NOMO-1 (cell line): ENCODE measurements around the gene TMEM108.

Experiments
- DNase-seq, 2 experiments: peaks; one replicate each; lab custom pipeline; 2025; ENCODE audit not compliant: unreplicated experiment in 2 of 2; lab: John Stamatoyannopoulos, UW

TMEM108 gene

DNA sequence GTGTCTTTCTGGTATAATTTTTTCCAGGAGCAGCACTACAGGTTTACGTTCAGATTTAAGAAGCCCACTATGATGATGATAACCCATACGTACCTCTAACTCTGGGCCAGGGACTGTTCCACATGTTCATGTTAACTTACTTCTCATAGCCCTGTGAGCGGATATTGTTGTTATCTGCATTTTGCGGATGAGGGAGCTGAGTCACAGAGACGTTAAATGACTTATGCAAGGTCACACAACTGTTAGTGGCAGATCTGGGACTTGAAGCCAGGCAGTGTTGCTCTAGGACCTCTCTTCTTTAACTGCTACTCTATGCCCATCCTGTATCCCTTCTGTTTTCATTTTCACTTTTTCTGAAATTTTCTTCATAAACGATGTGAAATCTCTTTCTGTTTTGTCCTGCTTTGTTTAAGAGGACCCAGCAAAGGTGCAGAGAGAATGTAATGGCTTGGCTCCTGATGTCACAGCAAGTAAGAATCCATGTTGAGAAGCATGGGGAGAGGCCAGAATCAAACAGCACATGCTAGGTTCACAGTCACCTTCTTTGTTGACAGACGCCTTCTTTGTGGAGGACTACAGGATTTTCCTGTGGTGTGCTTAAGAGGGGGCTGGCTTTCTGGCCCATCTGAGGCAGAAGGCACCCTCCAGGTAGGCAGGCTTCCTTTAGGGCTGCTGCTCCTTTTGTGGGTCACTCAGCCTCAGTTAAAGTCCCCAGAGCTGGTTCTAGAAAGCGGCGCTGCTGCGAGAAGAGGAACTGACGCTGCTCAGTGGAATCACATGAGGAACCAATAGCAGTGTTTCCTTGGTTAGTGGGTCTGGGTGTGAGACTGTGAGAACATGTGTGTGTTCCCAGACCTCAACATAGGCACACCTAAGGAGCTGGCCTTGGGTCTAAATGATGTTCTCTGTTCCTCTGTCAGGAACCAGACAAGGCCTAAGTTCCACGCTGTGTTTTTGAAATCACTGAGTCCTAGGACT is 121.6 kb downstream of the TMEM108 start:
- DNase-seq, result peak in 1 of 2 experiments; percentile 4

DNA sequence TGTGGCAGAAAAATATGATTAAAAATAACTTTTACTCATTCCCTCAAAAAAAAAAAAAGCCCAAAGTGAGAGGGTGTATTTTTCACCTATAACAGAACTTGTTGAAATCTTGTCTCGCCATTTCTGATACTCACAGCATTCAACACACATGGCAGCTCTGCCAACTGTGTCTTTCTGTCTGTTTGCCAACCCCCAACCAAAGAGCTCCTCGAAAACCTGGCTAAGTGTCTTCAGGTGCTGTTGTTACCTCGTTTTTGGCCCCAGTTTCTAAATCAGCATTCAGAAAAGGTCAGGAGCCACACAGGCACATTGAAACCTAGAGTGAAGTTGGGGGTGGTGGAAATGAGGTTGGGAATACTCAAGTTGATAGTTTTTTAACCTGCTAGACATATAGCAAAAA is 123.5 kb downstream of the TMEM108 start:
- no peak for DNase-seq

DNA sequence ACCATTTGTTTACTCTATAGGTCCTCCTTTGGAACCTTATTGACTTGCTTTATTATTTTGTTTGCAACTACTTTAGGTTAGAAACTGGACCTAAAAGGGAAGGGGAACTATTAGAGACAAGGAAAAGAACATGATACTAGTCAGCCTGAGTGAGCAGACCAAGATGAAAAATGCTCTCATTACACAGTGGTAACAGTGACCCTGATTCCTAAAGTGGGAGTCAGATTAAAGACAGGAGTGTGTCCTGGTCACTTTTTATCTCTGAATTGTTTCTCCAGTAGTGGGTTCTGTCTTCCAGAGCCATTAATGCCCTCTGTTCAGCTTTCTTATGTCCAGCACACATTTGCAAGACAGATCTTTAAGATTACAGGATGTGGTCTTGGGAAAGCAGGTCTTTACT is 124.1 kb downstream of the TMEM108 start:
- DNase-seq, result no peak

DNA sequence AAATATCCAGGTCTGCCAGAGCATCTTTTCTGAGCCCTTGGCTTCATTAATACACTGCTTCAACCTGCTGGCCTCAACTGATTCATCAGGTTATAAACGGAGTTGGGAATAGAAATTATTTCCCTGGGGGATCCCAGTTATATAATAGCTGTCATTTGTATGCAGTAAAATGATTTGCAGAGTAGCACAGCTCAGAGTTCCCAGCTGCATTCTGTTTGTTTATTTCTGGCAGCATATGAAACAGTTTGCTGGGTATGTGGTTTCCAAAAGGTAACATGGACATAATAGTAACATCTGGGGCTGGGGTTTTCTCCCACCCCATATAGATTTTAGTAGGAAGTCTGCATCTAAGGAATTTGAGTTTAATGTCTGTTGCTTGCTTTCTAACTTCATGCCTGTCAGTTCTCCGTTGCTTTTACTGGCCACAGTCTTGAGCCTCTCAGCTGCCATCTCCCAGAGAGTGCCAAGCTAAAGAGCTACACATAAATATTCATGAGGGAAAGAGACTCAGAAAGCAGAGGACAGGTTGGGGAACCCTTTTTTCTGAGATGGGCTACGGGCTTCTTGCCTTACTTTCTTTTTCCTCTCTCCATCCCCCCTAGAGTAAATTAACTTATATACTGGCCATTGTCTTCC is 124.6 kb downstream of the TMEM108 start:
- no peak for DNase-seq

DNA sequence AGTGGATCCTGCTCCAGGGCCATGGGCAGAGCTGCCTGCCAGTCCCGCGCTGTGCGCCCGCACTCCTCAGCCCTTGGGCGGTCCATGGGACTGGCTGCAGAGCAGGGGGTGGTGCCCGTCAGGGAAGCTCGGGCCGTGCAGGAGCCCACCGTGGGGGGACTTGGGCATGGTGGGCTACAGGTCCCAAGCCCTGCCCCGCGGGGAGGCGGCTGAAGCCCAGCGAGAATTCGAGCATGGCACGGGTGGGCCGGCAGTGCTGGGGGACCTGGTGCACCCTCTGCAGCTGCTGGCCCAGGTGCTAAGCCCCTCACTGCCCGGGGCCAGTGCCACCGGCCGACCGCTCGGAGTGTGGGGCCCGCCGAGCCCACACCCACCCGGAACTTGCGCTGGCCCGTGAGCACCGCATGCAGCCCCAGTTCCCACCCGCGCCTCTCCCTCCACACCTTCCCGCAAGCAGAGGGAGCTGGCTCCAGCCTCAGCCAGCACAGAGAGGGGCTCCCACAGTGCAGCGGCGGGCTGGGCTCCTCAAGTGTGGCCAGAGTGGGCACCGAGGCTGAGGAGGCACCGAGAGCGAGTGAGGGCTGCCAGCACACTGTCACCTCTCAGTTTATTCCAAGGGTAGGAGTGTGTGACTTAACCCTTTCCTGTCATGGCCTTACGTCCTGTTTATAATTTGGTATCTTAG is 129.3 kb downstream of the TMEM108 start:
- DNase-seq, result no peak

DNA sequence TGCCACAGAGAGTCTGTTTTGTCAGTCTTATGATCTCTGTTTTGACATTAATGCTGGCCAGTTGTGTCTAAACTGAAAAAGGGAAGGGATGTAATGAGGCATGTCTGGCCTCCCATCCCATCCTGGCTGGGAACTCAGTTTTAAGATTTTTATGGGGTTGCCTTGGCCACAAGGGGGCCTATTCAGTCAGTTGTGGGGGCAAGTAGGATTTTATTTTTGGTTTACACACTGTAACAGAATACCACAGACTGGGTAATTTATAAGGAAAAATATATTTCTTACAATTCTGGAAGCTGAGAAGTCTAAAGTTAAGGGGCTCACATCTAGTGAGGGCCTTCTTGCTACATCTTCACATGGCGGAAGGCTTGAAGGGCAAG is 129.8 kb downstream of the TMEM108 start:
- no peak for DNase-seq

DNA sequence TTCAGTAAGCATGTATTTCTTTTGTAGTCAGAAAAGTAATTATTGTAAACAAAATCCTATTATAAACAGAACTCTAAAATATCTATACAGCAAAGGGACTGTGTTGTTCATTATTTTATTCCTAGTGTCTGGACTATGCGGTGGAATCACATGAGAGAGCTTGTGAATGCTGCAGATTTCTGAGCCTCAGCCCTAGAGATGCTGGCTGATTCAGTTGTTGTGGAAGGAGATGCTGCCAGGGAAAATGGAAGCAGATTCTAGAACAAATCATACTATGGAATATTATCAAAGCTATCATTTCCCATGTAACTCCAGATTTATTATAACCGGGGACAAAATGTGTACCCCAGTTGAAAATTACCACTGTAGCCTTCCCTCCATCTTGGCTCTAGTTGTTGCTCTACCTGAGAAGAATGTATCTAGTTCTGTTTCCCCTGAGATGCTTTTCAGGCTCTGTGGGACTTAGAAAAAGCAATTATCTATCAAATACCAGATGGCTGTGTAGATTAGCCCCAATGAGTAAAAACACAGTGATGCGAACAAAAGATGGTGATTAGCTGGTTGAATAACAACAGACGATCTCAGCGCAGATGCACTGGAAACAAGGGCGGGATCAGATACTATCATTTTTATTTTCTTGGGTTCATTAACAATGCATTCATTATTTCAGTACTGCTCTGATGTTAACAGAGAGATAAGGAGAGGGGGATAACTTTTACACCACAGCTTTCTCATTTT is 131.3 kb downstream of the TMEM108 start:
- no peak for DNase-seq

DNA sequence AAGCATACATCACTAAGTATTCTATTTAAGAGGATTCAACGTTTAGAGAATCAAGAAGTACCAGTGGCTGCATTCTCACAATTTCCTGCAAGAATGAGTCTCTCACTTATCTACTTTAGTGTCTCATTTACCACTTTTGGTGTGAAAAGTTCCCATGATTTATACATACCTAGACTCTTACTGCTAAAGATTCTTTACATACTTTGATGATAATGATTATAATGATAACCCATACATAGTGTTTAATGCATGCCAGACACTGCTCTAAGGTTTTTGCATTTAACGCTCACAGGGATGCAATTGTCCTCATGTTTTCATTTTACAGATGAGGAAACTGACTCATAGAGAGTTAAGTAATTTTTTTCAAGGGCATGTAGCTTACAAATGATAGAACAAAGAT is 133.6 kb downstream of the TMEM108 start:
- no peak for DNase-seq

DNA sequence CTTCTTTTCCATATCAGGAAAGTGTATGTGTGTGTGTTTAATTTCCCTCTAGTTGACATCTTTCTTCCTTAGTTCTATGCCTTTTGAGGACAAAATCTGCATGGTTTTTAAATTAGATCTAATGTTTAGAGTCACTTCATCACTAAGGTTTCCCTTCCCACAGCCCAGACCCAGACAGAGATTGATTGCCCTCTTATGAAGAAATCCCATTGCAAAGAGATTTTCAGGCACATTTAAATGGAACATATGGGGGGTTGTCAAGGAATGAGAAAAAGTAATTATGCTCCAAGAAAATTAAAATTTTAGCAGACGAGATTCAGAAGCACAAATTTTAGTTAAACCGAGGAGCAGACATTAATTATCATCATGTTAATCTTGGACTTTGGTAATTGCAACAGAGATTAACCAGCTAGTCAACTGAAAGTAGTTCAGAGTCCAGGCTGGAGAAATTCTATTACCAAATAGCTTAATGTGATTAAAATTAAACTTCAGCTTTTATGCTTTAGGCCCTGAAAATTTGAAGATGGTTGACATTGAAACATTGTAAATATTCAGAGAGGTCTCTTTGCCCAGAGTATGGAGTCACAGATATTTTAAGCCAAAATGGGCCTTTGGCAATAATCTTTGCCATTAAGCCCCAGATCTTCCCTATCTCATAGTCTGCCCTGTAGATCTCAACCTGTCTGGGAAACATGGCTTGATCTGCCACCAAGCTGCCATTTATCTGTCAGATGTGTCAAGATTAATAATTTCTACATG is 143.4 kb downstream of the TMEM108 start:
- no peak for DNase-seq

DNA sequence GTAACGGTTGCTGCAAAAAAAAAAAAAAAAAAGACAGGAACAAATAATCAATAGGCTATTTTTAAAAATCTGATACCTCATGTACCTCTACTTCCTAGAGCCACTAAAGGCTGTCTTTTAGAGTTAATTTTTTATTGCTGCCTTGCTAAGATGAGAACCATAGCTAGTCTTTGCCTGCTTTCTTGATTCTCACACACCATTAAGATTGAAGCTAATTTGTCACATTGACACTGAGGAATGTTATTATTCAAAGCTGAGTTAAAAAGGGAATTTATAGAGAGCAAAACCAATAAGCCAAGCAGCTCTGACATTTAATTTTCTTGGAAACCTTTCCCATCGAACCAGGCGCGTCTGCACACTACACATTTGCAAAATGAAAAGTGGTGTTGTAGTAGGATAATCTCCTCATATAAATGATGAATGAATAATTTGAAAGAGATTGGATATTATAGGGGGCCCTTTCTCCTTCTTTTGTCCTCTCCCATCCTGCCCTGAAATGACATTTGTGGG is 149.7 kb downstream of the TMEM108 start:
- no peak for DNase-seq

DNA sequence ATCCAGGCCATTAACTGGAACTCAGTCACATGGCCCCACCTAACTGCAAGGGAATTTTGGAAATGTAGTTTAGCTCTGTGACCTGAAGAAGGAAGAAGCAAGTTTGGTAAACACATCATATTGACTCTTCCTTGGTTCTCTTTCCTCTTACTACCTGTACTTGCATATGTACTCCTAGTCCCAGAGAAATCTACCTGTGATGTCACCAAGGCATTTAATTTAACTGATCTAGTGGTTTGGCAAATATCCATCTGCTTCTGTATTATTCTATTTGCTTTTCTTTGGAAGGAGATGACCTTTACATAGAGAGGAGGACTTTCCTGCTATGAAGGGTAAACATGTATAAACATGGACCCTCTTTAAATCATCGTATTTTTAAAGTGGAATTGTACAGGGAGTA is 150.8 kb downstream of the TMEM108 start:
- no peak for DNase-seq

DNA sequence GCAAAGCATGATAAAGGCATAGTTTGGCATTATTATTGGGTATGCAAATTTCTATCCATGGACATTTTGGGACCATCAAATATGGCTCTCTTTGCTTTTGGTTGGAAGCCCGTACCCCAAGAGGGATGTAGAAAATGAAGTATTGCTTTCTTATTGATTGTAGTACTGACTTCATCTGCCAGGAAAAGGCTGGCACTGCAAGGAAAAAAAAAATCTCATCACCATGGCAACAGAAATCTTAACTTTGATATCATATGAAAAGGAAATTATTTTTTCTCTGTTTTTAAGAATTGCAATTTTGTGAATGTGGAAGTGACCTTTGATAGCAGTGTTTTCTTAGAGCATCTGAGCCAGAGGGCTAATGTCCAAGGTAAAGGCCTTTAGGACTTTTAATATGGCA is 151.7 kb downstream of the TMEM108 start:
- no peak for DNase-seq

DNA sequence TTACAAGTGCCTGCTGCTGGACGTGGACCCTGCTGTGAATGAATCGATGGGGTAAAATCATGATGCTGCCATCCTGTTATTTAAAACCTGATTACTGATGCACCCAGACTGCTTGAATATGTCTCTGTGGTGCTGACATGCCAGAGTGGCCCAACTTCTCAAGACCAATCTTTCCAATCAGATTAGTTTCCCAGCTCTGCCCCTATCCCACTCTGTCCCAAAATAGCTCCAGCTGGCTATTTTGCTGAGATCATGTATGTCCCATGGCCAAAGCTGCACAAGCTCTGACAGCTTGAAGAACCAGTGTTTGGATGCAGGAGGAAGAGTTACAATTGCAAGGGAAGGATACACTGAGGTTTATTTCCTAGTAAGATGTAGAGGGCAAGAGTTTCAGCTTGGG is 153.6 kb downstream of the TMEM108 start:
- no peak for DNase-seq

DNA sequence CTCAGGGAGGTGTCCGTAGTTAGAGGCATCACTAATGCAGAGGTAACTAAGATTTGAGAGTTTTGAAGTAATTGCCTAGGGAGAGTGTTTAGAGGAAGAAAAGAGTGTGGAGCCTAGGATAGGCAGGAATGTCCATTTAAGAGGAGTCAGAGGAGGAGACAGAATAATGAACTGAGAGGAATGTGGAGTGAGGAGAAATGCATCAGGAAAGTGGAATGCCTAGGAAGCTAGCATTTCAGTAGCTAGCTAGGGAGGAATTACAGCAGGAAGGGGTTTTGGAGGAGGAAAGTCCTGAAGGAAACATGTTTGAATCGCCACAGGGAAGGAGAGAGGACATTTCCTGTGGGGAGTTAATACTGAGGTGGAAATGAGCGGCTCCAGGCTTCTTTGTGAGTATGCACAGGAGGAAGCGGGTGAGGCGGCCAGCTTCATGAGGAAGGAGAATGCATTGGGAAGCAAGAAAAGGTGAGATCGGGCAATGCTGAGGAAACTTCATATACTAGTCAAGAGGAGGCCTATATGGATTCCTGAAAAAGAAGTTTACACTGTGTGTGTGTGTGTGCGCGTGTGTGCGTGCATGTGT is 154.3 kb downstream of the TMEM108 start:
- no peak for DNase-seq

DNA sequence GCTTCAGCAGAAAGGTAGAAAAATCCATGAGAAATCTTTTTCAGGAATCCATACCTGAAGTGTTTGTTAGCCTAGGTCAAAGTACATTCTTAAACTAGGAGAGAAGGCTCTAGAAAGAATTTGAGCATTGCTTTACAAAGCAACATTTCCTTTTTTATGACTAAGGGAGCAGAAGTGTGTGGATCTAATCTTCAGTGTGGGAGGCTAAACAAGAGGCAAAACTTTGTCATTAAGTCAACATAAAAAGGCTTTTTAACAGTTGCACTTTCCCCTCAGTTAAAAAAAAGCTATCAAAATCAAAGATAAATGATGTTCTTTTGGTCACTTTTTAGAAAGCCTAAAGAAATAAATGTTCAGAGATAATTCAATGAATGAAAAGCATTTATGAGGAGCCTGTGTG is 154.8 kb downstream of the TMEM108 start:
- DNase-seq, result no peak

DNA sequence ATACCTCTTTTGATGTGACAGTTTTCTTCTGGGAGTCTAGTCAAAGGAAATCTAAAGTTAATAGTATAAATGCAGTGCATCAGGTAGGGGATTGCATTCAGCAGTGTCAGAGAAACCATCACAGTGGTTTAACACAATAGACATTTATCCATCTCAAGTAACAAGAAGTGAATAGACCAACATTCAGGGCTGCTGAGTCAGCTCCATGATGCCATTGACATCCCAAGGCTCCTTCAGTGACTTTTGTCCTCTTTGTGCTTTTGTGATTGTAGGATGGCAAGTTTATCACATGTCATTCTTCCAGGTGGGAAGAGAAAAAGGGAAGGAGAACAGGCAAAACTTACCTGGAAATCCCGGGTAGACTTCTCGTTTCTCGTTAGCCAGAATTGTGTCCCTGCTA is 158.3 kb downstream of the TMEM108 start:
- DNase-seq, result no peak

DNA sequence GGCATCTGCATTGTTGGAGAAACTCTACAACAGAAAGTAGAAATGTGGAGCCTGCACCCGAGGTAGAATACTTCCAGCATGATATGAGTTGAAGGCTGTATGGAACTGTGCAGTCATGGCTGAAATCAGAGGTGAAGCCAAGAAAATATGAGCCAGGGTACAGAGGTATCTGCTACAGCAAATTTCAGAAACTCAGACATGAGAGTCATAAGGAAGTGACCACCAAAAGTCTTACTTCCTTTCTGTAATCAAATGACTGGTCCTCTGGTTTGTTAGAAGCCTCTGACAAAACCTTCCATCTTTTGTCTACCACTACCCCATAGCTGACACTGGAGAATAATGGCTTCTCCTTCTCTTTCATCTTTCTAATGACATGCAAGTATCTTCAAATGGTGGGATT is 159.4 kb downstream of the TMEM108 start:
- DNase-seq, result no peak

DNA sequence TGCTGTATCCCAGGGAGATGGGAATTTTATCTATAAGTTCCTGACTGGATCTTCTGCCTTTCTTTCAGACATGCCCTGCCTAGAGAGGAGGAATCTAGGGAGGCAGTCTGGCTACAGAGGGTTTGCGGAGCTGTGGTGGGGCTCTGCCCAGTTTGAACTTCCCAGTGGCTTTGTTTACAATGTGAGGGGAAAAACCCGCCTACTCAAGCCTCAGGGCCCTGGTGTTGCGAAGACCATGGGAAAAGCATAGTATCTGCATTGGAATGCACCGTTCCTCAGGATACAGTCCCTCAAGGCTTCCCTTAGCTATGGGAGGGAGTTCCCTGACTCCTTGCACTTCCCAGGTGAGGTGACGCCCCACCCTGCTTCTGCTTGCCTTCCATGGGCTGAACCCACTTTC is 168.7 kb downstream of the TMEM108 start:
- DNase-seq, result no peak

DNA sequence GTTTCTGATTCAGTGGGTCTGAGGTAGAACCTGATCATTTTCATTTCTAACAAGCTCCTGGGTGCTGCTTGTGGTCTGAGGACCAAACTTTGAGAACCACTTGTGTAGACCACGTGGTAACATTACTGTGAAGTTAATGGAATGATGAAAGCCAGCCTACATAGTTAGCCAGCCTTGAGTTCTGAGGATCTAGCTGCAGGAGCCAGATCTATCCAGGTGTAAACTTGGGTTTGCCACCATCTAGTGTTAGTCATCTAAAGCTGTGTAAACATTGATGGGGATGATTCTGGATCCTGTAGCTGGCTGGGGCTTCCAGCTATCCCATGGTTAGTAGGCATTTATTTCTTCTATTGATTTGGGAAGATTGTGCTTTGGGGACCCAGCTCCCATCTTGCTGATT is 170.0 kb downstream of the TMEM108 start:
- DNase-seq, result no peak
